HG03432 (cell line): ENCODE measurements around the gene RARB.

Experiments
- ATAC-seq: cut with Tn5 transposase; IDR thresholded peaks from one replicate; pipeline ENCODE4 v1.9.1; 2021; ENCODE audit warnings: mild to moderate bottlenecking, moderate library complexity; ENCODE audit not compliant: unreplicated experiment

Gene RARB

DNA sequence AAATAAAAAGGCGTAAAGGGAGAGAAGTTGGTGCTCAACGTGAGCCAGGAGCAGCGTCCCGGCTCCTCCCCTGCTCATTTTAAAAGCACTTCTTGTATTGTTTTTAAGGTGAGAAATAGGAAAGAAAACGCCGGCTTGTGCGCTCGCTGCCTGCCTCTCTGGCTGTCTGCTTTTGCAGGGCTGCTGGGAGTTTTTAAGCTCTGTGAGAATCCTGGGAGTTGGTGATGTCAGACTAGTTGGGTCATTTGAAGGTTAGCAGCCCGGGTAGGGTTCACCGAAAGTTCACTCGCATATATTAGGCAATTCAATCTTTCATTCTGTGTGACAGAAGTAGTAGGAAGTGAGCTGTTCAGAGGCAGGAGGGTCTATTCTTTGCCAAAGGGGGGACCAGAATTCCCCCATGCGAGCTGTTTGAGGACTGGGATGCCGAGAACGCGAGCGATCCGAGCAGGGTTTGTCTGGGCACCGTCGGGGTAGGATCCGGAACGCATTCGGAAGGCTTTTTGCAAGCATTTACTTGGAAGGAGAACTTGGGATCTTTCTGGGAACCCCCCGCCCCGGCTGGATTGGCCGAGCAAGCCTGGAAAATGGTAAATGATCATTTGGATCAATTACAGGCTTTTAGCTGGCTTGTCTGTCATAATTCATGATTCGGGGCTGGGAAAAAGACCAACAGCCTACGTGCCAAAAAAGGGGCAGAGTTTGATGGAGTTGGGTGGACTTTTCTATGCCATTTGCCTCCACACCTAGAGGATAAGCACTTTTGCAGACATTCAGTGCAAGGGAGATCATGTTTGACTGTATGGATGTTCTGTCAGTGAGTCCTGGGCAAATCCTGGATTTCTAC is at the start of gene RARB:
RARB (plus strand) TSS at position 322 of the 847 bp plus-strand sequence; CDS start at position 791, 469 bp downstream.
- ATAC-seq, result peak; percentile 73

DNA sequence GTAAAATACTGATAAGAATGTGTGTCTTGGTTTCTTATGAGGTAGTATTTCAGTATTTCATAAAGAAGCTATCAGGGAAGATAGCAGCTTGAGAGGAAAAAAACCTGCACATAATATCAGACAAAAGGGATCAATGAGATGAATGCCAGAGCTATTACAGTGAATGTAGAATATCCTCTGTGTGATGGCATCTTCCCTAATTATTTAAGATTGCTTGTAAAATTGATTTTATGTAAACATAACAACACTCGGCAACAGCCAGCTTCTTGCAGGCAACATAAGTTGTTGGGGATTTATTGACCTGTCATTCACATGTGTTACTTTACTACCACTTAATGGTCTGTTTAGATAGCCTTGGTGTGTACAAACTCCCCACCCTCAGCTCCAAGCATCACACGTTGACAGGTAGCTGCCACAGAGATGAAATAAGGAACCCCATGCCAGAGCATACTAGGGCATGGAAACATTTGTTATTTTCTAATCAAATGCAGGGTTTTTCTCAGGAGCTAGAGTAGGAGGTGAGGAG is 49.2 kb upstream of the RARB start:
- ATAC-seq, result no peak

DNA sequence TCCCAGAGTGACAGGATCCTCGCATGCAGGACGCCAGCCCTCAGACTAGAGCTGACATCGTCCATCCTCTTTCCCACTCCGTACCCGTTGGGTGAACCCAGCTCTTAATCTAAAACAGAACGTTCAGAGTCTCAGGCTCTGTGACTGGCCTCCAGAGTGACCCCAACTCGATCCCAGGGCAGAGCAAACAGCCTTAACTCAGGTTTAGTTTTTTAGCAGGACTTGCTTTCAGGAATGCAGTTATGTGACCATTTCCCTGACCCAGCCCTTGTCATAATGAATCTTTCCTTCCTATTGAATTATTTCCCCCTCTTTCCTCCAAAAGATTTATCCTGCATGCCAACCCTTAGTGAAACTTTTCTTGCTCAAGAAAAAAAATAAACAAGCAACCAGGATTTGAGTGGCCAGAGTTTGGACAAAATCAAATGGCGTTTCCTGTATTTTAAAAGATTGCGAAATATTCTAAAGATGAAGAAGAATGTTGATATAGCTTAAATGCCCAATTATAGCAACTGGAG is 47.8 kb upstream of the RARB start:
- ATAC-seq, result no peak

DNA sequence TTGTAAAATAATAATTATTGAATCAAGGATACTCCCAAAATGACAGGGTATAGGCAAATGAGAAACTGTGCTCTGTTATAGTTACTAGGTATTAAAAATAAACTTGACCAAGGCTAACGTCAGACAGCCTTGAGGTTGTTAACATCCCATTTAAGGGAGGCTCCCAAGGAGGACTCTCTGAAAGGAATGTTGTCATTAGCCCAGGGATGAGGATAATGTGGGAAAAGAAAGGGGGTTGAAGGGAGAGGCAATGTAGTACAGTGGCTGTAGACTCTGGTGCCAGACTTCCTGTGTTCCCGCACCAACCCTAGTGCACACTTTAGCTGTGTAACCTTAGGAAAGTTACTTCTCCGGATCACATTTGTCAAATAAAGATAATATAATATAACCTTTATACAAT is 47.0 kb upstream of the RARB start:
- no peak for ATAC-seq

DNA sequence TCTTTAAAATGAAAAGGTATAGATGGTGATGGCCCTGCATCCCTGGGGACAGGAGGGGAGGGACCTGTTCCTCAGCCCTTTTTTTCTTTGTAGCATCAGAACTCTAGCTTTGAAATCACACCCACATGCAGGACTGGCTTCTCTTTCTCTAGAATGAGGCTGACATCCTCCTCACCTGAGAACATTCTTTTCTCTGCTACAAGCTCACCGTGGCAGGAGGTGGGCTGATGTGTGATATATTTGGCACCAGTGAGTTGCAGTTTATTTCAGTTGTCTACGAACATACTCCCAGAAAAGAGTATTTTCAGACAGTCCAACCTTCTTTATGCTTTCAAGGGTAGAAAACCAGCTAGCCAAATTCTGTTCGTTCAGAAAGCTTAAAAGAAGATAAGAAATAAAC is 43.6 kb upstream of the RARB start:
- ATAC-seq, result no peak

DNA sequence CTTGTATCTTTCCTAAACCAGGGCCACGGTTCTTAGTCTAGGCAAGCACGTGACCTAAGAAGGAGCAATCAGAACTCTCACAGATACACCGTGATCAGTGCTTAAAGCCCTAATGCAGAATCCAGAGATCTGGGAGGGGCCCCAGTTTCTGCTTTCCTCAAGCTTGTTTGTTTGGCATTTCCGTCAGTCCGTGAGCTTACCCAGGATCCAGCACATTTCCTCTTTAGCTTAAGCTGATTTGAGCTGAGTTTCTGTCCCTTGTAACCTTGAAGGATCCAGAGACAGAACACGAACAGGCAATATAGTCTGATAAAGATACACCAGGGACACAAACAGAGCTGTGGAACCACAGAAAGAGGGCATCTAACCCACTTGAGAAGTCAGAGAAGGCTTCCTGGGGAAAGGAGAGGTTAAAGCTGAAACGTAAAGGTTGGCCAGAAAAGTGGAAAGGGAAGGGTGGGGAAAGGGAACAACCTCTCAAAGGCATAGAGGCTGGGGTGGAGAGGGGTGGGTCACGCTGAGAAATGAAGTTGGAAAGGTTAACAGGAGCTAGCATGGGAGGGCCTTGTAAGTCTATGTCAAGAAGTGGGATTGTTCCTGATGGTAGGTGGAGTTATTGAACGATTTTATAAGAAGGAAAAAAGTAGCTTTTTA is 42.1 kb upstream of the RARB start:
- ATAC-seq, result no peak

DNA sequence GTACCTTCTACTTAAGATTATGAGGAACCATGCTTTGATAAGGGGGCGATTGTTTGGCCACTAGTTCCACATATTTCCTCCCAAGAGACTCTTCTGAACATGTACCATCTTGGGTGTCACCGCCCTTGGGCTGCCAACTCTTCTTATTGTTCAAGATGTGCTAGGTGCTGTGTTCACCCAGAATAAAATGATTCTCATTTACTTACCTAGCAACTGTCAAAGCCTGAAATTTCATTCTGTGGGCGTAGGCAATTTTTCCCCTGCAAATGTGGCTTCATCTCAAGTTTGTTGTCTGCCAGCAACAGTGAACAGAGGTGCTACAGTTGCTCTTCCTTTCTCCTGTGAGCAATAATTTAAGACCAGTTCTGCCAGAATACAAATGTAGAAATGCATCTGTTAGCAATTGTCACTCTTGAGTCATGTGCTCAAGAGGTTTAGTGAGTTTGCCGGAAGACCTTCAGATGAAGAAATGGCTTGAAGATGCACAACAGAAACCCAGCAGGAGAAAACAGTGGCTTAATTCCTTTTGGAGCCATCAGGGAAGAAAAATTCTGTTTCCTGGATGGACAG is 41.3 kb upstream of the RARB start:
- ATAC-seq, result no peak

DNA sequence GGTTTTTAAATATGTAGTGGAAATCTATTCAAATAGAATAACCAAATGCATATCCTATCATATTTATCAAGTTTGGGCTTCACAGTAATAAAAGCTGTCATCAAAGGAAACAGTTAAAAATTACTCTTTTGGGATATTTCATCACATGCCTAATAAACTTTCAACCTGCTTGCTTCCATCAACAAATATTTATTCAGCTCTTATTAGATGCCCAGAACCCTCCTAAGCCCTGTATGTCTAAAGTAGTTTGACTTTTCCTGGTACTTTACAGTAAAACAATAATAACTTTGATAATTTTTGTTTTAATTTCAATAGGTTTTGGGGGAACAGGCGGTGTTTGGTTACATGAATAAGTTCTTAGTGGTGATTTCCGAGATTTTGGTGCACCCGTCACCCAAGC is 37.5 kb upstream of the RARB start:
- no peak for ATAC-seq

DNA sequence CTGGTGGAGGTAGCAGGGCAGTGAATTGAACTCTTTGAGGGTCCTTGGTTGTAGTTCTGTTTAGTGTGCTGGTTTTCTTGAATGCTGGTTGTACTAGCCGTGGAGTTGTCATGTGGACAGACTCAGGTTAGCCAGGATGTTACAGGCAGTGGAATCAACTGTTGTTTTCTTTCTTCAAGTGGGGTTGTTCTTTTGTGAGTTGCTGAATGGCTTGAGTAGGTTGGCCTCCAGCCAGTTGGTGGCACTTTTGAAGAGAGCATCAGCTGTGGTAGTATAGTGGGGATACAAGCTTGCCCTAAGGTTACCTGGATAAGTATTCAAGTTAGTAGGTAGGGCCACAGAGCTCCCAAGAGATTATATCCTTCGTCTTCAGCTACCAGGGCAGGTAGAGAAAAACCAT is 31.8 kb upstream of the RARB start:
- ATAC-seq, result no peak

DNA sequence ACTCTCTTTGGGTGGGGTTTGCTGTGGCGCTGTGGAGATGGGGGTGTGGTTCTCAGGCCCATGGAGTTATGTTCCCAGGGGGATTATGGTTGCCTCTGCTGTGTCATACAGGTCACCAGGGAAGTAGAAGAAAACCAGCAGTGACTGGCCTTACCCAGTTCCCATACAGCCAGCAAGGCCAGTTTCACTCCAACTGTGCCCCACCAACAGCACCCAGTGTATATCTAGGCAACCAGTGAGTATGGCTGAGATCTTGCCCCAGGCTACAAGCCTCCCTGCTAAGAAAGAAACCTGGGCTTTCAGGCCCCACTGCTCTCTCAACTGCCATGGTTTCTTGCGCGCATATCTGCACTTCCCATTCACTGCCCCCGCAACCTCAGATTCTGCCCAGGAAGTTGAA is 31.4 kb upstream of the RARB start:
- peak; percentile 64 for ATAC-seq

DNA sequence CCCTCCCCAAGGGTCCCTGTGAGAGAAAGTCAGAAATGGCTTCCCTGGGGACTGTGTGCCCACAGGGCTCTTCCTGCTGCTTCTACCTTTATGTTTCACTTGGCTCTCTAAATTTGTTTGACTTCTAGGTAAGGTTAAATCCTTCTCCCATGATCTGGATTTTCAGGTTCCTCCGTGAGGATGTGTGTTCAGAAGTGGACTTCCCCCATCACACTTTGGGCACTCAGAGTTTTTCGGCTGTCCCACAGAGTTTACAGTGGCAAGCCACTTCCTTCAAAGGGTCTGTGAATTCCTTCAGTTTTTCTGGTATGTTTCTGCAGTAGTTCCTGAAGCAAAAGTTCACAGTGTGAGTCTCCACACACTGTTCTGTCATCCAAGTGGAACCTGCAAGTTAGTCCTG is 30.9 kb upstream of the RARB start:
- peak; percentile 29 for ATAC-seq

DNA sequence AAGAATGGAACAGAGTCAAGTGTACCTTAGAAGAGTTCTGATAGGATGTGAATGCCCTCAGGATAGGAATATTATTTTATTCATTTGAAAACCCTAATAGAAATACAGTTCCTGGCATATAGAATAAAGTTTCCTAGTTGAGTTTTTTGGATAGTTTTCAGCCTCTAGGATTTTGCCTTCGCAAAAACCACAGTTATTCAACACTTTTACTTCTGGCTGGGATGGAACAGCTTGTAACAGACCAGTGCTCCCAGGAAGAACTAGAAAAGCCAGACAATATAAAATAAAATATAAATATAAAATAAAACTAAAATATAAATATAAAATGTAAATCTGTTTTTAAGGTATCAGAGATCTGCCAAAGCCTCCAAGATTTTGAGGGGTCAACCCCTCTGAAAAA is 27.5 kb upstream of the RARB start:
- no peak for ATAC-seq

DNA sequence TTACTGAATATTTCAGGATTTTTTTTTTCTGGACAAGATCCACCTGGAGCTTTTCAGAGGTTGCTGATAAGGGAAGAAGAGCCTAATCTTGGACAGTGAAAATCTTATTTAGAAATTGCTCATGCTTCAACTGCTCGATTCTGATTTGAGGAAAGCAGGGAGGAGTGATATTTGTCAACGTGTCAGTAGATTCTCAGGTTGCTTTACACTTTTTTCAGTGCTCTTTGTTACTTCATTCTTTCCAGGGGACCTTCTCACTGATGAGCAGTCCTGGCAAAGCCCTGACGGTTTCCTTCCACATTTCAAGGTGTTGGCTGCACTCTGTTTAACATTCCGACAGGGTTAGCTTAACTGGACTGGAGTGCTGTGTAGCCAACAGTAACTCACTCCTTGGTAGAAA is 24.1 kb upstream of the RARB start:
- ATAC-seq, result no peak

DNA sequence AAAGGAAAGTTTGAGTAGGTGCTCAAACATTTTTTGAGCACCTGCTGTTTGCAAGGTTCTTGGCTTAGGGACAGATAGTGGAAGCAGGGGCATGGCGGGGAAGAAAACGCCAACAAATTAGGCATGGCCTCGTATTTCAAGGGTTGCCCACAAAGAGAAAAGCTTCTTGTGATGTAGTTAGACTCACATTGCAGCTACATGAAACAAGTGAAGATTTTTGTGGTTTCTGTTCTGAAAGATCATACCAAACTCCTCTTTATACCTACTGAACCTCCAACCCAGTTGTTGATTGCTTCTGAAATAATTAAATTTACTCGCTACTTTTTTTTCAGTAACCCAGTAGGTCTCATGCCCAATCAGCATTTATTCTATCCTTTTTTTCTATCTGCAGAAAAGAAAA is 23.5 kb upstream of the RARB start:
- ATAC-seq, result no peak

DNA sequence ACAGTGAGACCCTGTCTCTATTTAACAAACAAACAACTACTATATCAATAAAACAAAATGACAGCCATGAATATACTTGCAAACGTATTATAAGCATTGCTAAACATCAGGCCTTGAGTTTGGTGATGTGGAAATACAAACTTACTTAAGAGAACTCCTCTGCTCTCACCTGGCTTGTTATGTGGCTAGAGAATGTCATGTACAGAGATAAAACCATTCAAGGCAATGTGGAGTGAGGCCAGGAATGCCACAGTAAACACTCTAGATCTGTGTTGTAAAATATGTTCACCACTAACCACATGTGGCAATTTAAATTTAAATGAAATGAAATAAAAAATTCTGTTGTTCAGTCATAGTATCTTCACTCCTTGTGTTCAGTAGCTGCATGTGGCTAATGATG is 22.7 kb upstream of the RARB start:
- no peak for ATAC-seq

DNA sequence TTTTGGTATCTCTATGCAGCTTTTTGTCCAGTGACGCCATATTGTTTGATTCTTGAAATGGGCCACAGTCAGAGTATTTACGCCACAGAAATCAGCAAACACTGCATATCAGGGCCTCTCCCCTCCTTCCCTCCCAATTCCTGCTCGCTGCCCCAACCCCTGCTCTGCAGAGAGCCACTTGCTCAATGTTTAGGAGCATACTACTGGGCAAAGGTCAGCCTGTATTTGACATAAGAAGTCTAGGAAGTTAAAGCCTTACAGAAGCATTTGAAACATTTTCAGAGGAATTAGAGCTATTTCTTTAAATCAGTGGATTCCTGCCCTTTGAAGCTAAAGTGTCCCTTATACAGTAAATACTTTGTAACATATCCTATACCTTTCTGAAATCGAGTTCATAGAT is 17.4 kb upstream of the RARB start:
- ATAC-seq, result no peak

DNA sequence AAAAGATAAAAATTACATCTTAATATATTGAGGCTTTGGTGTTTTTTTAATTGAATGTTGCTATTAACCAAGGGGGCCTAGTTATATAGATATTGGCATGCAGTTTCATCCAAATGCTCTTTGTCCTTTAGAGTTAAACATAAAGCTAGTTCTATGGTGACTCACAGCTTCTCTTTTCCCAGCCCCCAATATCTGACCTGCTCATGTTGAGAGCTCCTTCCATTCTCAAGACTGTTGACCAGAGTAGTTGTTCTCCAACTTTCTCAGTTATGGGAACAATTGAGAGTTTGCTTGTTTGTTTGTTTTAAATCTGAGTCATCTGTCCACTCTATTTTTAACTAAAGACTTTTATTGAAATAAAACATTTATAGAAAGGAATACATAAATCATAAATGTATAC is 15.8 kb upstream of the RARB start:
- ATAC-seq, result no peak

DNA sequence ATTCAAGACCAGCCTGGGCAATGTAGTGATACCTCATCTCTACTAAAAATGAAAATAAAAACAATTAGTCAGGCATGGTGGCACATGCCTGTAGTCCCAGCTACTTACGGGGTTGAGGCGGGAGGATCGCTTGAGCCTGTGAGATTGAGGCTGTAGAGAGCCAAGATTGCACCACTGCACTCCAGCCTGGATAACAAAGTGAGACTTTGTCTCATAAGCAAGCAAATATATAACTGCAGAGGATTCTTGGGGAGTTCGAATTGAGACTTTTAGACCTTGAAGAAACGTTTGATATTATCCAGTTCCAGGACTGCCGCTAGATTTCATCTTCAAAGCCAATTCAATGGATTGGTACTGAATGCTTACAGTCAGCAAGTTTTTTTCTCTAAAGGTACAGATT is 11.9 kb upstream of the RARB start:
- no peak for ATAC-seq

DNA sequence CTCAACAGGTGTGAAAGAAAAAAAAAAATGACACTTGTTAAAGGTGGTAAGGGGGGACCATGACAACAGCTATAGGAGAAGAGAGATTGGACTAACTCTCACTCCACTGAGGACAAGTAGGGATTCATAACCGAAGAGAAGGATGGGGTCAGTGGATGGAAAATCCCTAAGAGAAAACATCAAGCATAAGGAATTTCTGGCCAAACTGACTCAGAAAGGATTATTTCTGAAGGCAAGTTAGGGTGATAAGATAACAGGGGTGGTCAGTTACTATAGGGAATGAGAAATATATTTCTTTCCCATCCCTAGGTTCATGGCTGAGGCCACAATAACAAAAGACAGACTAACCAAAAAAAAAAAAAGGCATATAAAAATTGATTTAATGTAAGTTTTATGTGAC is 9.5 kb upstream of the RARB start:
- no peak for ATAC-seq

DNA sequence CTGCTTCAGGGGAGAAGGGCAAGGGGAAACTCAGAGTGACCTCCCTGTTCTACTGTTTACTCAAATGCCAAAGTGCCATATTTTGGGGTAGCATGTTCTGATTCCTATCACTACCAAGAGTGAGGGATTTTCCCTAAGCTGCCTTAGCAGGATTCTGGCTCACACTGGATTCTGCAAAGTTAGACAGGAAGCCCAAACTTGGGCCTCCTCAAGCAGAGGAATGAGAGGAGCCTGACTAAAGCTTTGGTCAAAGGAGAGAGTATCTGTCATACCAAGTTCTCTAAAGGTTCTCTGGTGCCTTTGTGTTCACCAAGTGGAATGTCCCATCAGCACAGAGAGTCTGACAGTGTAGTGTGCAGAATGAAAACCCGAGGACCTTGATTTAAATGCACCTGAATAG is 8.8 kb upstream of the RARB start:
- no peak for ATAC-seq

DNA sequence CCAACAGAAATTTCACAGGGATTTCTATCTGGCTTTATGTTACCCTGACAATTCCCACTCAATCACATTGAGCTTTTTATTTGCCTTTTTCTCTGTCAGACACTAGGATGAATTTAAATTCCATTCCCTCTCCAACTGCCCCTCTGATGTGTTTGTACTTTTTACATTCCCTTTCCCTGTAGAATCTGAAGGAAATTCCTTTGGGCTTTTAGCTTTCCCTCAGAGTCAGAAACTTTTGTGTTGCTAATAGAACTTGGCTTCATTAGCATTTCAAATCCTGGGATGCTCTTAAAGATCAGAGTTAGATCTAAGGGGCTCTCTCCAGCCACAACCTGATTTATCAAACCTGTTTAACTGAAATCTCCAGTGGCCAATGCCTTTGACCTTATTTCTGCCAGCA is 7.9 kb upstream of the RARB start:
- no peak for ATAC-seq

DNA sequence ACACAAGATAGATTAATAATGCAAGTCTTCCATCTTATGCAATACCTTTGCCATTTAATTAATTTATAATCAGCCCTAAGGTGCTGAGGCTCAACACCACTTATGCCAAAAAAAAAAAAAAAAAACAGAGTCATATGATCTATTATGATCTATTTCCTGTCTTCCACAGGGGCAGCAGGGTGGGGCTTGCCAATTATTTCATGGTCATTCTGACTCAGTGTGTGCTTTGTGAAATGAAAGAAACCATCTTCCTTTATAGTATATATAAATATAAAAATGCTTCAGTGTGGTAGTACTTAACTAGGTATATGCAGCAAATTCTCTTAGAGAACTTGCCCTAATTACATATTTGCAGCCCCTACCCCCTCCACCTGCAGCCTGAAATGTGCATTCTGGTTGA is 7.2 kb upstream of the RARB start:
- no peak for ATAC-seq
